Naive thymus-derived CD4-positive, alpha-beta T cell (primary cell): ENCODE results near the gene DEFB121. TPM values are rescaled to one million over a fixed set of nuclear protein-coding genes. Genes with fewer than 3 reads are reported as not detected.
"Not testable (repeated sequence)": the region's sequence is repeated elsewhere in the genome, so short reads cannot be mapped to it uniquely, and the experiment has no call there.

Experiments used
- ATAC-seq: fragments of 150-1000 bp; cut with Tn5 transposase; 2 replicates; pipeline ENCODE4 v1.10.0; 2021; ENCODE audit warnings: mild to moderate bottlenecking, moderate library complexity
- CTCF ChIA-PET: fragments of 350-600 bp; sonication (Branson Sonifier 250); formaldehyde crosslinking; loops from one replicate; lab custom pipeline; 2021; ENCODE audit warnings: antibody characterized with exemption; lab: Charles Lee
- POLR2A ChIA-PET: fragments of 350-600 bp; sonication (Branson Sonifier 250); formaldehyde crosslinking; loops from one replicate; lab custom pipeline; 2021; ENCODE audit warnings: antibody characterized with exemption, inconsistent platforms; lab: Charles Lee
- DNase-seq, 9 donors: peaks; one replicate each; pipeline versions ENCODE4 v3.0.0 to v3.0.0-alpha.2; 2020 to 2022; ENCODE audit warnings: mixed read lengths in 1 of 9
- H3K27ac ChIP-seq: one replicate; pipeline ENCODE4 v1.7.0; 2013; ENCODE audit warnings: mild to moderate bottlenecking, low read depth, low read length, moderate library complexity
- H3K27me3 ChIP-seq, 2 donors: one replicate each; pipeline ENCODE4 v1.7.0; 2013; ENCODE audit warnings: low read length in 2 of 2, mild to moderate bottlenecking in 2 of 2, moderate library complexity in 2 of 2; ENCODE audit not compliant: control insufficient read depth in 2 of 2, insufficient read depth in 2 of 2
- H3K36me3 ChIP-seq, 3 experiments: 1 replicate in 2 of 3; 2 replicates in 1 of 3; pipeline ENCODE4 v1.7.0; 2013; ENCODE audit warnings: low read length in 3 of 3, mild to moderate bottlenecking in 3 of 3, moderate library complexity in 1 of 3; ENCODE audit not compliant: insufficient read depth in 3 of 3, control insufficient read depth in 2 of 3
- H3K4me1 ChIP-seq, 2 donors: one replicate each; pipeline ENCODE4 v1.7.0; 2013; ENCODE audit warnings: low read length in 2 of 2, mild to moderate bottlenecking in 2 of 2, moderate library complexity in 1 of 2; ENCODE audit not compliant: control insufficient read depth in 2 of 2, insufficient read depth in 2 of 2
- H3K4me3 ChIP-seq: 2 replicates; pipeline ENCODE4 v1.7.0; 2013; ENCODE audit warnings: mild to moderate bottlenecking, low read length
- H3K9me3 ChIP-seq, 3 experiments: 1 replicate in 2 of 3; 2 replicates in 1 of 3; pipeline ENCODE4 v1.7.0; 2013; ENCODE audit warnings: low read length in 3 of 3; ENCODE audit not compliant: control insufficient read depth in 2 of 3
- H3K27ac Mint-ChIP-seq, 9 donors: one replicate each; pipeline ENCODE4 v1.8.0; 2020 to 2022; ENCODE audit warnings: mixed read lengths in 9 of 9, mild to moderate bottlenecking in 8 of 9, moderate library complexity in 5 of 9, inconsistent platforms in 2 of 9
- H3K27me3 Mint-ChIP-seq, 5 donors: one replicate each; pipeline ENCODE4 v1.8.0; 2021 to 2022; ENCODE audit warnings: mixed read lengths in 5 of 5, mild to moderate bottlenecking in 1 of 5
- H3K36me3 Mint-ChIP-seq, 5 donors: one replicate each; pipeline ENCODE4 v1.8.0; 2020 to 2022; ENCODE audit warnings: mixed read lengths in 5 of 5, mild to moderate bottlenecking in 3 of 5, inconsistent platforms in 1 of 5
- H3K4me1 Mint-ChIP-seq, 7 donors: one replicate each; pipeline ENCODE4 v1.8.0; 2020 to 2022; ENCODE audit warnings: mixed read lengths in 7 of 7, mild to moderate bottlenecking in 3 of 7, inconsistent platforms in 1 of 7
- H3K4me3 Mint-ChIP-seq, 10 donors: one replicate each; pipeline ENCODE4 v1.8.0; 2020 to 2022; ENCODE audit warnings: mild to moderate bottlenecking in 10 of 10, mixed read lengths in 10 of 10, moderate library complexity in 6 of 10, inconsistent platforms in 2 of 10
- H3K9me3 Mint-ChIP-seq, 11 donors: one replicate each; pipeline ENCODE4 v1.8.0; 2020 to 2022; ENCODE audit warnings: mixed read lengths in 11 of 11, mild to moderate bottlenecking in 4 of 11, inconsistent platforms in 1 of 11, moderate library complexity in 1 of 11
- intact Hi-C, 2 donors: fragments of 100-400 bp; cut with micrococcal nuclease; formaldehyde crosslinking; loops; one replicate each; pipeline ENCODE4 v1.15.1; 2023
- polyA plus RNA-seq, 2 donors: library from polyadenylated mRNA; unstranded; fragments of 300-500 nt; fragmentation: Illumina TruSeq; gene quantifications; one replicate each; pipeline ENCODE4 v1.2.3, GENCODE V29; 2021
- total RNA-seq, 6 experiments: library from RNA in 5 of 6; stranded (reverse) in 5 of 6; gene quantifications; 1 replicate in 5 of 6; 2 replicates in 1 of 6; pipeline ENCODE4 v1.2.3 and lab custom pipeline; 2021 to 2026

DEFB121 gene
- total and polyA plus RNA-seq, 7 experiments from 2014 or later: not detected

DNA sequence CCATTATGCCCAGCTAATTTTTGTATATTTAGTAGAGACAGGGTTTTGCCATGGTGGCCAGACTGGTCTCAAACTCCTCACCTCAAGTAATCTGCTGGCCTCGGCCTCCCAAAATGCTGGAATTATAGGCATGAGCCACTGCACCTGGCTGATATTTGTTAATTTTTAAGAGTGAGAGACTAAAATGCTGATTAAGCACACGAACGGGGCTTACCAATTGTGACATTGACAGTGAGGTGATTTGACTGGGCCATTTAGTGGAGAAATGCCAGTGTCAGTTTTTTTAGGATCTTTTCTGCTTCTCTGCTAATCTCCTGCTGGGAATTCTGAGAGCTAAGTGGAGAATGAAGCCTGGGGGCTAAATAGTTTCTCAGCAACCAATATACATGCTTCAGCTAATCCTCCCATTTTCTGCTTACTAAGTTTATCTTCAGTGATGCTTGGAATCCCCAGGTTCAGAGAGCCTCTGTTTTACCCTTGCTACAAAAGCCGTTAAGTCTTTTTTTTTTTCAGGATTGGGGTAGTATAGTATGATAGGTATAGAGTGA is 24.6 kb upstream of the DEFB121 start:
- ChIA-PET POLR2A (no interaction called here), CTCF (no interaction called here)
- H3K27ac ChIP-seq: no peak overlapping the region
- intact Hi-C loops: no loop called here
- Mint-ChIP-seq H3K4me1 (no peaks in the 10 kb centered on the region), H3K27ac (no peak overlapping the region), H3K27me3 (peaks cover 4 to 48% (median 21%) of the 10 kb centered on the region in 5 donors), H3K9me3 (peaks cover 0 to 9% (median 2%) of the 10 kb centered on the region in 11 donors), H3K36me3 (no peaks in the 10 kb centered on the region), H3K4me3 (no peak overlapping the region)
- no peak for ATAC-seq
- H3K4me3 ChIP-seq: no peak overlapping the region
- no peaks in the 10 kb centered on the region for H3K27me3 ChIP-seq
- no peaks in the 10 kb centered on the region for H3K9me3 ChIP-seq
- DNase-seq: no peak
- H3K36me3 ChIP-seq: no peaks in the 10 kb centered on the region
- H3K4me1 ChIP-seq: no peaks in the 10 kb centered on the region

DNA sequence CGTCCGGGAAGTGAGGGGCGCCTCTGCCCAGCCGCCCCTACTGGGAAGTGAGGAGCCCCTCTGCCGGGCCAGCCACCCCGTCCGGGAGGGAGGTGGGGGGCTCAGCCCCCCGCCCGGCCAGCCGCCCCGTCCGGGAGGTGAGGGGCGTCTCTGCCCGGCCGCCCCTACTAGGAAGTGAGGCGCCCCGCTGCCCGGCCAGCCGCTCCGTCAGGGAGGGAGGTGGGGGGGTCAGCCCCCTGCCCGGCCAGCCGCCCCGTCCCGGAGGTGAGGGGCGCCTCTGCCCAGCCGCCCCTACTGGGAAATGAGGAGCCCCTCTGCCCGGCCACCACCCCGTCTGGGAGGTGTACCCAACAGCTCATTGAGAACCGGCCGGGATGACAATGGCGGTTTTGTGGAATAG is 21.6 kb upstream of the DEFB121 start:
- DNase-seq, H3K4me3 Mint-ChIP-seq, H3K27me3 ChIP-seq, CTCF ChIA-PET, ATAC-seq, H3K27ac Mint-ChIP-seq, H3K36me3 Mint-ChIP-seq, H3K4me1 Mint-ChIP-seq, intact Hi-C loops, H3K4me1 ChIP-seq, H3K36me3 ChIP-seq, H3K27ac ChIP-seq, H3K4me3 ChIP-seq, H3K9me3 ChIP-seq, POLR2A ChIA-PET: not testable (repeated sequence)
- peaks cover 0 to 38% (median 16%) of the 10 kb centered on the region in 5 donors for H3K27me3 Mint-ChIP-seq
- H3K9me3 Mint-ChIP-seq: peaks cover 0 to 13% (median 6%) of the 10 kb centered on the region in 11 donors

GRCh38 chr20:31426891-31427551 is 21.0 kb upstream of the DEFB121 start:
- H3K27ac ChIP-seq, H3K27me3 ChIP-seq, H3K27ac Mint-ChIP-seq, H3K4me3 Mint-ChIP-seq, H3K4me1 ChIP-seq, ATAC-seq, H3K4me1 Mint-ChIP-seq, H3K36me3 Mint-ChIP-seq, DNase-seq, intact Hi-C loops, POLR2A ChIA-PET, H3K36me3 ChIP-seq, H3K9me3 ChIP-seq, H3K4me3 ChIP-seq, CTCF ChIA-PET: not testable (repeated sequence)
- Mint-ChIP-seq H3K27me3 (peaks cover 0 to 32% (median 11%) of the 10 kb centered on the region in 5 donors), H3K9me3 (peaks cover 0 to 13% (median 6%) of the 10 kb centered on the region in 11 donors)

GRCh38 chr20:31425797-31426196 is 19.8 kb upstream of the DEFB121 start:
- Histone ChIP-seq H3K27ac (no peak overlapping the region), H3K9me3 (no peaks in the 10 kb centered on the region), H3K4me3 (no peak overlapping the region), H3K4me1 (no peaks in the 10 kb centered on the region), H3K27me3 (no peaks in the 10 kb centered on the region), H3K36me3 (no peaks in the 10 kb centered on the region)
- no peaks in the 10 kb centered on the region for H3K4me1 Mint-ChIP-seq
- ChIA-PET CTCF (no interaction called here), POLR2A (no interaction called here)
- peaks cover 0 to 24% (median 9%) of the 10 kb centered on the region in 5 donors for H3K27me3 Mint-ChIP-seq
- ATAC-seq (no peak), DNase-seq (no peak)
- no peak overlapping the region for H3K27ac Mint-ChIP-seq
- H3K36me3 Mint-ChIP-seq: no peaks in the 10 kb centered on the region
- H3K4me3 Mint-ChIP-seq: no peak overlapping the region
- H3K9me3 Mint-ChIP-seq: peaks cover 0 to 13% (median 6%) of the 10 kb centered on the region in 11 donors
- intact Hi-C loops: no loop called here

DNA sequence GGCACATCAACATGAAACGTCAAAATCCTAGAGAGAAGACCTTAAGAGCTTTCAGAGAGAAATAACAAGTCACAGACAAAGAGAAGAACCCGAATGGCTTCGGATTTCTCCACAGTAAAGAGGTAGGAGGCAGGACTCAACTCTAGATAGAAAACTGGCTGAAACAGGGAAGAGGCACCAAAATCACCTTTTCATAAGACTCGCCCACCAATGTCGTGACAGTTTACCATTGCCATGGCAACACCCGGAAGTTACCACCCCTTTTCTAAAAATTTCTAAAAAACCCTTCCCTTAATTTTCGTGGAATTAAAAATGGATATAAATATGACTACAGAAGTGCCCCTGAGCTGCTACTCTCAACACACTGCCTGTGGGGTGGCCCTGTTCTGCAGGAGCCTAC is 12.3 kb upstream of the DEFB121 start:
- no peak for ATAC-seq
- DNase-seq: no peak
- intact Hi-C loops: no loop called here
- H3K27ac Mint-ChIP-seq: no peak overlapping the region
- no peaks in the 10 kb centered on the region for H3K36me3 Mint-ChIP-seq
- peaks cover 0 to 14% (median 0%) of the 10 kb centered on the region in 11 donors for H3K9me3 Mint-ChIP-seq
- ChIA-PET CTCF (no interaction called here), POLR2A (no interaction called here)
- H3K4me3 Mint-ChIP-seq: no peak overlapping the region
- Histone ChIP-seq H3K27me3 (no peaks in the 10 kb centered on the region), H3K4me1 (no peaks in the 10 kb centered on the region), H3K9me3 (no peaks in the 10 kb centered on the region), H3K27ac (no peak overlapping the region), H3K4me3 (no peak overlapping the region), H3K36me3 (no peaks in the 10 kb centered on the region)
- H3K27me3 Mint-ChIP-seq: peaks cover 0 to 47% (median 24%) of the 10 kb centered on the region in 5 donors
- no peaks in the 10 kb centered on the region for H3K4me1 Mint-ChIP-seq

DNA sequence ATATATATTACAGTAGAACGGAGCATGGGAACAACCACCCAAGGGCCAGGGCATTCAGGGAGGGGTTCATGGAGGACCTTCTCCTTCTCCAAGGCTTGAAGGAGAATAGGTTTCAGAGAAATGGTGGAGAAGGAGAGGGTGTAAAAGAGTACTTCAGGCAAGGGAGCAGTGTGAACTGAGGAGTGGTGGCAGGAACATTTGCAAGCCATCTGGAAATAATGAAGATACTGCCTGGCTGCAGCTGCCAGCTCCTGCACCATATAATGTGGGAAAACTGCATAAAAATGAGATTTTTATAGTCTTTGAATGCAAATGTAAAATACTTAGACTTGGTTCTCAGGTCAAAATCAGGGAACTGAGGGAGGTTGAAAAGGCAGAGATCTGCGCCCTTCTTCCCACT is 9.6 kb upstream of the DEFB121 start:
- ChIA-PET CTCF (no interaction called here), POLR2A (no interaction called here)
- H3K27ac ChIP-seq: no peak overlapping the region
- Mint-ChIP-seq H3K27me3 (peaks cover 0 to 48% (median 28%) of the 10 kb centered on the region in 5 donors), H3K27ac (no peak overlapping the region), H3K9me3 (peaks cover 0 to 14% (median 0%) of the 10 kb centered on the region in 11 donors), H3K4me3 (no peak overlapping the region), H3K4me1 (no peaks in the 10 kb centered on the region), H3K36me3 (no peaks in the 10 kb centered on the region)
- no peaks in the 10 kb centered on the region for H3K9me3 ChIP-seq
- intact Hi-C loops: no loop called here
- ATAC-seq: no peak
- H3K27me3 ChIP-seq: no peaks in the 10 kb centered on the region
- H3K36me3 ChIP-seq: no peaks in the 10 kb centered on the region
- H3K4me3 ChIP-seq: no peak overlapping the region
- no peak for DNase-seq
- no peaks in the 10 kb centered on the region for H3K4me1 ChIP-seq

GRCh38 chr20:31414381-31414780 is 8.4 kb upstream of the DEFB121 start:
- Mint-ChIP-seq H3K27ac (no peak overlapping the region), H3K9me3 (peaks cover 0 to 14% (median 0%) of the 10 kb centered on the region in 11 donors), H3K4me3 (no peak overlapping the region), H3K36me3 (no peaks in the 10 kb centered on the region), H3K4me1 (peaks cover 0 to 1% (median 0%) of the 10 kb centered on the region in 7 donors), H3K27me3 (peaks cover 0 to 41% (median 26%) of the 10 kb centered on the region in 5 donors)
- CTCF ChIA-PET: interaction anchor here (0.9 kb wide), 1 partner anchor 89 kb away, joined by 7 read pairs; no protein-coding TSS in a partner anchor
- H3K36me3 ChIP-seq: no peaks in the 10 kb centered on the region
- POLR2A ChIA-PET: no interaction called here
- H3K27me3 ChIP-seq: no peaks in the 10 kb centered on the region
- ATAC-seq (no peak), DNase-seq (no peak)
- H3K9me3 ChIP-seq: no peaks in the 10 kb centered on the region
- H3K27ac ChIP-seq: no peak overlapping the region
- H3K4me1 ChIP-seq: no peaks in the 10 kb centered on the region
- H3K4me3 ChIP-seq: no peak overlapping the region
- intact Hi-C loops: no loop called here
